MCF 10A (cell line): ENCODE results near the gene TRIM2. TPM values are rescaled to one million over a fixed set of nuclear protein-coding genes. Genes with fewer than 3 reads are reported as not detected.
A peak's percentile ranks its signal among the peaks of the same experiment; 100 is the strongest.

Experiments used
- BruUV-seq: library from RNA; stranded (reverse); fragments of 400-500 nt; replicated peaks from 2 replicates; lab custom pipeline; 2021; lab: Mats Ljungman, UMichigan
- CTCF ChIA-PET: fragments of 300-600 bp; sonication (Branson Sonifier 250); formaldehyde crosslinking; extraction: SDS; loops from one replicate; lab custom pipeline; 2021; ENCODE audit warnings: antibody characterized with exemption, inconsistent platforms; lab: Yijun Ruan, JAX
- POLR2A ChIA-PET: fragments of 300-600, 350-650 bp; sonication (Branson Sonifier 250); formaldehyde crosslinking; extraction: SDS; loops from one replicate; lab custom pipeline; 2020; ENCODE audit warnings: antibody characterized with exemption, inconsistent platforms; lab: Yijun Ruan, JAX
- DNase-seq: peaks from one replicate; pipeline ENCODE4 v3.0.0-alpha.2; 2018; ENCODE audit not compliant: unreplicated experiment
- H3K27ac Mint-ChIP-seq: one replicate; pipeline ENCODE4 v1.8.0; 2022; ENCODE audit warnings: mild to moderate bottlenecking, low read depth, mixed read lengths; ENCODE audit not compliant: unreplicated experiment
- H3K27me3 Mint-ChIP-seq: one replicate; pipeline ENCODE4 v1.8.0; 2022; ENCODE audit warnings: mixed read lengths; ENCODE audit not compliant: insufficient read depth, unreplicated experiment
- H3K36me3 Mint-ChIP-seq: one replicate; pipeline ENCODE4 v1.8.0; 2022; ENCODE audit warnings: mild to moderate bottlenecking, moderate library complexity, mixed read lengths; ENCODE audit not compliant: insufficient read depth, unreplicated experiment
- H3K4me1 Mint-ChIP-seq: one replicate; pipeline ENCODE4 v1.8.0; 2022; ENCODE audit warnings: mixed read lengths; ENCODE audit not compliant: insufficient read depth, unreplicated experiment
- H3K4me3 Mint-ChIP-seq: one replicate; pipeline ENCODE4 v1.8.0; 2022; ENCODE audit warnings: mild to moderate bottlenecking, moderate library complexity, mixed read lengths; ENCODE audit not compliant: unreplicated experiment
- H3K9me3 Mint-ChIP-seq: one replicate; pipeline ENCODE4 v1.8.0; 2022; ENCODE audit warnings: mixed read lengths; ENCODE audit not compliant: unreplicated experiment
- CTCF ChIP-seq: fragments of 200-600 bp; IDR thresholded peaks from one replicate; pipeline ENCODE4 v1.8.0; 2022; ENCODE audit warnings: antibody characterized with exemption, mild to moderate bottlenecking; ENCODE audit not compliant: unreplicated experiment
- intact Hi-C: fragments of 100-400 bp; cut with micrococcal nuclease; formaldehyde crosslinking; loops from 2 replicates; pipeline ENCODE4 v1.14.1; 2022
- total RNA-seq: library from RNA; stranded (reverse); gene quantifications from 2 replicates; pipeline ENCODE4 v1.2.3, GENCODE V29; 2022

The TRIM2 gene
- total RNA-seq, 1 experiment from 2014 or later = 37.2 TPM

- no peaks in the 10 kb centered on the region for H3K27me3 Mint-ChIP-seq
- ChIA-PET CTCF (interaction anchor here (0.6 to 5.0 kb wide), 21 partner anchors 9 to 404 kb away, joined by 3 to 55 read pairs (median 5); partner anchors contain the start of gene TMEM131L), POLR2A (interaction anchor here (0.7 to 2.3 kb wide), 18 partner anchors 8 to 259 kb away, joined by 3 to 47 read pairs (median 5); partner anchors contain the start of gene TMEM131L)
- no peak for DNase-seq
- intact Hi-C loops = loop anchor here (1.0 kb wide), 1 partner anchor 404 kb away; no protein-coding TSS in a partner anchor
- H3K9me3 Mint-ChIP-seq = no peaks in the 10 kb centered on the region
- no peak for TF ChIP-seq CTCF
- H3K4me1 Mint-ChIP-seq = peaks cover 42% of the 10 kb centered on the region
- peak overlapping the region; percentile 84 for H3K4me3 Mint-ChIP-seq
- H3K27ac Mint-ChIP-seq = peak overlapping the region; percentile 16
- BruUV-seq = no TSS peak
- no peaks in the 10 kb centered on the region for H3K36me3 Mint-ChIP-seq
Measured at GRCh38 chr4:153346031-153346430, 141.8 kb downstream of the TRIM2 start.

DNA sequence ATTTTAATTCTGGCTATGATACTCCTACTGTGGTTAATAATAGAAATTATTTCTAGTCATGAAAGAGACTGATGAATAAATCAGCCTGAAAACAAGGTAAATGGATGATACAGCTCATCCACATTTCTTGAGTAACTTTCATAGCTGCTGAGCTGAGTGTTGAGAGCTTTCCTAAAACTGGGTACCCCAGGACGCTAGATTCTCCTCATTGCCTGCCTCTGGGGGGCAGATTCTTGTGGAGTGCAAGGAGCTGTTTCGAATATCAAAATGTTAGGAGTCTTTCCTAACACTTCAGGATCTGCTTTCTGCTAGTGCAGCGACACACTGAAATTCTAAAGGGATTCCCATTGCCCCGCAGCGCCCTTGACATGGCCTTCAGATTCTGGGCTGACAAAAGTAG is 142.3 kb downstream of the TRIM2 start:
- BruUV-seq = no TSS peak
- Mint-ChIP-seq H3K4me1 (peaks cover 40% of the 10 kb centered on the region), H3K9me3 (no peaks in the 10 kb centered on the region), H3K4me3 (no peak overlapping the region), H3K27ac (no peak overlapping the region), H3K36me3 (no peaks in the 10 kb centered on the region), H3K27me3 (no peaks in the 10 kb centered on the region)
- intact Hi-C loops = loop anchor here (1.0 kb wide), 1 partner anchor 404 kb away; no protein-coding TSS in a partner anchor
- CTCF ChIA-PET = interaction anchor here (0.7 to 5.0 kb wide), 15 partner anchors 9 to 404 kb away, joined by 3 to 55 read pairs (median 8); partner anchors contain the start of gene TMEM131L
- POLR2A ChIA-PET = interaction anchor here (0.7 to 2.3 kb wide), 12 partner anchors 11 to 230 kb away, joined by 3 to 47 read pairs (median 6); partner anchors contain the start of gene TMEM131L
- DNase-seq = peak; percentile 13
- TF ChIP-seq CTCF = no peak

DNA sequence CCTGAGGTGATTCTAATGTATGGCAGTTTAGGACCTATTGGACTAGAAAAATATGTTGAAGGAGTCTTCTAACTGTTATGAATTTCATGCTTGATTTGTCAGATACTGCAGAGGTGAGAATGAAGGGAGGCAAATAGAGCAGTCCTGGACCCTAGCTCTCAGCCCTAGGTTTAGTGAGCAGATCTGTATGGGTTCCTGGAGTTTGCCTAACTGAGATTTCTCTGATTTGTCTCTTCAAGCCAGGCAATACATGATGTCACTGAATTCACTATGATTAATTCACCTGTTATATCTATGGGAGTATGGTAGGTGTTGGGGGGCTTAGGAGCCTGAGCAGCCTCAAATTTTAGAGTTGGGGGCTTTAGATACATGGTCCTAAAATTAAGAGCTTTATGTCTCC is 142.9 kb downstream of the TRIM2 start:
- Mint-ChIP-seq H3K36me3 (no peaks in the 10 kb centered on the region), H3K9me3 (no peaks in the 10 kb centered on the region), H3K27ac (no peak overlapping the region), H3K4me1 (peaks cover 35% of the 10 kb centered on the region), H3K27me3 (no peaks in the 10 kb centered on the region), H3K4me3 (no peak overlapping the region)
- ChIA-PET POLR2A (interaction anchor here (0.8 to 2.3 kb wide), 5 partner anchors 86 to 140 kb away, joined by 5 to 47 read pairs (median 9); partner anchors contain the start of gene TMEM131L), CTCF (interaction anchor here (0.7 to 5.0 kb wide), 14 partner anchors 8 to 500 kb away, joined by 3 to 55 read pairs (median 8); partner anchors contain the start of gene TMEM131L)
- no TSS peak for BruUV-seq
- DNase-seq = no peak
- no peak for TF ChIP-seq CTCF
- intact Hi-C loops = no loop called here

DNA sequence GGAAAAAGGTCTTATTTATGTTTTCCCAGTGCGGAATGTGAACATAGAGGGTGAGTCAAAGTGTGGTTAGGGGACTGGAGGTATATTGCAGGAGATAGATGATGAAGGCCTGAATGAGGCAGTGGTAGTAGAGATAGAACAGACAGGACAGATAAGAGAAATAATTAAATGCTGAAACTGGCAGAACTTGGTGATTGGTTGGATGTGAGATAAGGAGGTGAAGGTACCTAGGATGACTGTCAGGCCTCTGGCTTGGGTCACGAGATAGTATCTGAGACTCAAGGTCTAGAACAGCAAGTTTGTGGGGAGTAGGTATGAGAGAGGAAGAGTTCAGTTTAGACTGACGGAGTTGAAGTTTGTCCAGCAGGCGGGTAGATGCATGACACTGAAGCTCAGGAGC is 143.8 kb downstream of the TRIM2 start:
- POLR2A ChIA-PET = interaction anchor here (1.6 to 1.8 kb wide), 2 partner anchors 118 to 217 kb away, joined by 4 to 10 read pairs; partner anchors contain the start of gene TMEM131L
- CTCF ChIA-PET = interaction anchor here (0.7 to 5.0 kb wide), 4 partner anchors 216 to 401 kb away, joined by 3 to 55 read pairs (median 3); no protein-coding TSS in a partner anchor
- Mint-ChIP-seq H3K36me3 (no peaks in the 10 kb centered on the region), H3K27me3 (no peaks in the 10 kb centered on the region), H3K4me3 (no peak overlapping the region), H3K4me1 (peaks cover 31% of the 10 kb centered on the region), H3K9me3 (no peaks in the 10 kb centered on the region), H3K27ac (no peak overlapping the region)
- BruUV-seq = no TSS peak
- intact Hi-C loops = no loop called here
- DNase-seq = no peak
- no peak for TF ChIP-seq CTCF
